GM23338 (cell line): ENCODE results near the gene GIGYF2. TPM values are rescaled to one million over a fixed set of nuclear protein-coding genes. Genes with fewer than 3 reads are reported as not detected.

Experiments used
- ATAC-seq: fragments of 200-7000 bp; cut with Tn5 transposase; 3 replicates; pipeline ENCODE4 v1.9.1; 2020
- DNase-seq: peaks from one replicate; pipeline ENCODE4 v3.0.0-alpha.2; 2015; ENCODE audit warnings: low spot score
- H2AFZ ChIP-seq: fragments of 200-600 bp; sonication (generic); 2 replicates; pipeline ENCODE4 v1.8.0; 2016; ENCODE audit warnings: antibody characterized with exemption, mild to moderate bottlenecking, moderate library complexity
- H3F3A ChIP-seq: fragments of 200-600 bp; sonication (generic); replicated peaks from 2 replicates; pipeline ENCODE4 v1.8.0; 2017; ENCODE audit warnings: antibody characterized with exemption, mixed run types, low read depth
- H3K27ac ChIP-seq: fragments of 200-600 bp; sonication (generic); 2 replicates; pipeline ENCODE4 v1.6.1; 2016; ENCODE audit warnings: low read depth
- H3K27me3 ChIP-seq: fragments of 200-600 bp; sonication (generic); 2 replicates; pipeline ENCODE4 v1.8.0; 2016; ENCODE audit warnings: mild to moderate bottlenecking, mixed run types, moderate library complexity; ENCODE audit not compliant: insufficient read depth
- H3K36me3 ChIP-seq: fragments of 200-600 bp; sonication (generic); 2 replicates; pipeline ENCODE4 v1.8.0; 2016; ENCODE audit warnings: mild to moderate bottlenecking; ENCODE audit not compliant: insufficient read depth
- H3K4me1 ChIP-seq: fragments of 200-600 bp; sonication (generic); 2 replicates; pipeline ENCODE4 v1.8.0; 2016; ENCODE audit warnings: mild to moderate bottlenecking, moderate library complexity; ENCODE audit not compliant: insufficient read depth
- H3K4me2 ChIP-seq: fragments of 200-600 bp; sonication (generic); 2 replicates; pipeline ENCODE4 v1.7.1; 2017; ENCODE audit warnings: mixed run types
- H3K4me3 ChIP-seq: fragments of 200-600 bp; sonication (generic); 2 replicates; pipeline ENCODE4 v1.6.1; 2016; ENCODE audit warnings: mixed run types
- H3K79me2 ChIP-seq: fragments of 200-600 bp; sonication (generic); replicated peaks from 2 replicates; pipeline ENCODE4 v1.8.0; 2017; ENCODE audit warnings: mild to moderate bottlenecking; ENCODE audit not compliant: insufficient read depth
- H3K9me2 ChIP-seq: fragments of 200-600 bp; sonication (generic); 2 replicates; pipeline ENCODE4 v1.8.0; 2017; ENCODE audit not compliant: insufficient read depth
- H4K20me1 ChIP-seq: fragments of 200-600 bp; sonication (generic); replicated peaks from 2 replicates; pipeline ENCODE4 v1.8.0; 2017; ENCODE audit warnings: mild to moderate bottlenecking; ENCODE audit not compliant: insufficient read depth
- H3K27ac Mint-ChIP-seq: 2 replicates; pipeline ENCODE4 v1.8.0; 2020; ENCODE audit warnings: inconsistent platforms, mild to moderate bottlenecking, moderate library complexity, mixed read lengths
- H3K27me3 Mint-ChIP-seq: 3 replicates; pipeline ENCODE4 v1.8.0; 2022; ENCODE audit warnings: low read depth, mild to moderate bottlenecking, moderate library complexity, mixed read lengths, inconsistent platforms; ENCODE audit not compliant: insufficient read depth, poor library complexity
- H3K36me3 Mint-ChIP-seq: 3 replicates; pipeline ENCODE4 v1.8.0; 2021; ENCODE audit warnings: low read depth, mild to moderate bottlenecking, inconsistent platforms, moderate library complexity, mixed read lengths
- H3K4me1 Mint-ChIP-seq: 3 replicates; pipeline ENCODE4 v1.8.0; 2020; ENCODE audit warnings: mild to moderate bottlenecking, inconsistent platforms, mixed read lengths
- H3K4me3 Mint-ChIP-seq: 3 replicates; pipeline ENCODE4 v1.8.0; 2021; ENCODE audit warnings: moderate library complexity, mild to moderate bottlenecking, inconsistent platforms, mixed read lengths
- H3K9me3 Mint-ChIP-seq: 3 replicates; pipeline ENCODE4 v1.8.0; 2020; ENCODE audit warnings: moderate library complexity, mild to moderate bottlenecking, inconsistent platforms, mixed read lengths
- CREB1 ChIP-seq: fragments of 250-450 bp; sonication (Bioruptor Pico); IDR thresholded peaks from 2 replicates; pipeline ENCODE4 v1.5.0; 2020; ENCODE audit warnings: low read depth, mild to moderate bottlenecking, moderate library complexity
- EZH2 ChIP-seq: fragments of 200-600 bp; sonication (generic); IDR thresholded peaks from one replicate; pipeline ENCODE4 v1.8.0; 2017; ENCODE audit warnings: antibody characterized with exemption, mild to moderate bottlenecking, low read depth; ENCODE audit not compliant: unreplicated experiment
- EZH2phosphoT487 ChIP-seq: fragments of 200-600 bp; sonication (generic); IDR thresholded peaks from one replicate; pipeline ENCODE4 v1.8.1; 2018; ENCODE audit warnings: antibody characterized with exemption; ENCODE audit not compliant: unreplicated experiment
- JUNB ChIP-seq: IDR thresholded peaks from one replicate; pipeline ENCODE4 v1.6.1; 2016; ENCODE audit warnings: antibody characterized with exemption; ENCODE audit not compliant: unreplicated experiment
- NANOG ChIP-seq: IDR thresholded peaks from 2 replicates; pipeline ENCODE4 v1.6.1; 2016; ENCODE audit warnings: antibody characterized with exemption, borderline replicate concordance
- POLR2AphosphoS5 ChIP-seq: IDR thresholded peaks from 2 replicates; pipeline ENCODE4 v1.6.1; 2016; ENCODE audit warnings: antibody characterized with exemption, low read depth
- STAT1 ChIP-seq: IDR thresholded peaks from one replicate; pipeline ENCODE4 v1.6.1; 2016; ENCODE audit warnings: antibody characterized with exemption; ENCODE audit not compliant: unreplicated experiment
- ZNF114 ChIP-seq: fragments of 250-450 bp; sonication (Bioruptor Pico); IDR thresholded peaks from 2 replicates; pipeline ENCODE4 v1.5.0; 2020; ENCODE audit warnings: mild to moderate bottlenecking, moderate library complexity
- ZNF331 ChIP-seq: fragments of 250-450 bp; sonication (Bioruptor Pico); IDR thresholded peaks from 2 replicates; pipeline ENCODE4 v1.5.0; 2020; ENCODE audit warnings: low read depth, mild to moderate bottlenecking, moderate library complexity
- polyA plus RNA-seq: library from polyadenylated mRNA; unstranded; fragments of >200 nt; fragmentation: Nextera tagmentation; extraction: Ambion mirVana; gene quantifications from 2 replicates; pipeline ENCODE4 v1.2.1, GENCODE V29; 2016
- total RNA-seq: library from RNA; depleted of rRNA; stranded (reverse); fragments of >200 nt; shearing (Covaris generic); gene quantifications from 2 replicates; pipeline ENCODE4 v1.2.3, GENCODE V29; 2014
- TF ChIP-seq, protein P1 (sequence below): IDR thresholded peaks from one replicate; pipeline ENCODE4 v1.6.1; 2018; ENCODE audit warnings: antibody characterized with exemption; ENCODE audit not compliant: unreplicated experiment
- TF ChIP-seq, protein P2 (sequence below), 2 experiments: fragments of 200-600 bp in 1 of 2; sonication (generic) in 1 of 2; conservative IDR thresholded peaks; 2 replicates each; pipeline versions ENCODE4 v1.5.1 to v1.6.1; 2016 to 2017; ENCODE audit warnings: antibody characterized with exemption in 2 of 2, low read depth in 2 of 2, mild to moderate bottlenecking in 2 of 2, moderate library complexity in 1 of 2
- TF ChIP-seq, protein P3 (sequence below): fragments of 250-450 bp; sonication (Bioruptor Pico); IDR thresholded peaks from 2 replicates; pipeline ENCODE4 v1.5.0; 2020; ENCODE audit warnings: mild to moderate bottlenecking, moderate library complexity
- TF ChIP-seq, protein P4 (sequence below): IDR thresholded peaks from 2 replicates; pipeline ENCODE4 v1.6.1; 2016; ENCODE audit warnings: antibody characterized with exemption

GIGYF2 gene
- total and polyA plus RNA-seq, 2 experiments from 2014 or later = 48.9 to 104 TPM

DNA sequence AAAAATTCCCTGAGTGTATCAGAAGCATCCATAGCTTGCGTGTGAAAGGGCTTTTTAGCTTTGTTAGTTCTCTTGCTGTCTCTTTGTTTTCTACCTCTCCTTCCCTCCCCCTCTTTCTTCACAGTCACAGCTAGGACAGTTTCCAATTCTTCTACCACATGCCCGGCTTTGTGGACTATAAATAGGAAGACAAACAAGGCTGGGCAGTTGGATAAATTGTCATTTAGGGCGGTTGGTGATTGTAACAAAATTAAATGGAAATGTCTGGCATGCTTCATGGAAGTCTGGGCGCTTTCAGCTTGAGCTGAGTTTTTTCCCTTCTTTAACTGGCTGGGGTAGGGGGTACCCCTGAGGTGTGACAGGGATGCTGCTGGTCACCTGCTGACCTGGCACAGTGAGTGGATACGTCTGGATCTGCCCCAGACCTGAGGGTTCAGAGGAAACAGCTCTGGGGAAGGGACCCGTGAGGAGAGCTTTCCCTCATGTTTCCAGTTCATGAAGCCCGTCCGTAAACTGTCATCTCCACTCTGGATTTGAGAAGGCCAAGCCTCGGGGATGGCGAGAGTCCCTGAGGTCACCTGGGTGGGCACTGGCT, 29.0 kb upstream of the GIGYF2 start:
- Mint-ChIP-seq H3K4me3 (no peak overlapping the region), H3K36me3 (no peaks in the 10 kb centered on the region), H3K27ac (no peak overlapping the region), H3K9me3 (no peaks in the 10 kb centered on the region), H3K4me1 (peaks cover 2% of the 10 kb centered on the region; the same call in 1 of the 3 replicates), H3K27me3 (peaks cover 4% of the 10 kb centered on the region)
- H3K4me1 ChIP-seq = no peaks in the 10 kb centered on the region
- no peaks in the 10 kb centered on the region for H3K36me3 ChIP-seq
- DNase-seq = no peak
- no peak for ATAC-seq
- H3K9me2 ChIP-seq = no peaks in the 10 kb centered on the region
- no peak overlapping the region for H3K4me2 ChIP-seq
- H3K27me3 ChIP-seq = no peaks in the 10 kb centered on the region
- no peak overlapping the region for H3K27ac ChIP-seq
- H2AFZ ChIP-seq = no peak overlapping the region
- H3K4me3 ChIP-seq = no peak overlapping the region
- H3F3A ChIP-seq = no peaks in the 10 kb centered on the region
- no peaks in the 10 kb centered on the region for H3K79me2 ChIP-seq
- TF ChIP-seq, protein P1, sequence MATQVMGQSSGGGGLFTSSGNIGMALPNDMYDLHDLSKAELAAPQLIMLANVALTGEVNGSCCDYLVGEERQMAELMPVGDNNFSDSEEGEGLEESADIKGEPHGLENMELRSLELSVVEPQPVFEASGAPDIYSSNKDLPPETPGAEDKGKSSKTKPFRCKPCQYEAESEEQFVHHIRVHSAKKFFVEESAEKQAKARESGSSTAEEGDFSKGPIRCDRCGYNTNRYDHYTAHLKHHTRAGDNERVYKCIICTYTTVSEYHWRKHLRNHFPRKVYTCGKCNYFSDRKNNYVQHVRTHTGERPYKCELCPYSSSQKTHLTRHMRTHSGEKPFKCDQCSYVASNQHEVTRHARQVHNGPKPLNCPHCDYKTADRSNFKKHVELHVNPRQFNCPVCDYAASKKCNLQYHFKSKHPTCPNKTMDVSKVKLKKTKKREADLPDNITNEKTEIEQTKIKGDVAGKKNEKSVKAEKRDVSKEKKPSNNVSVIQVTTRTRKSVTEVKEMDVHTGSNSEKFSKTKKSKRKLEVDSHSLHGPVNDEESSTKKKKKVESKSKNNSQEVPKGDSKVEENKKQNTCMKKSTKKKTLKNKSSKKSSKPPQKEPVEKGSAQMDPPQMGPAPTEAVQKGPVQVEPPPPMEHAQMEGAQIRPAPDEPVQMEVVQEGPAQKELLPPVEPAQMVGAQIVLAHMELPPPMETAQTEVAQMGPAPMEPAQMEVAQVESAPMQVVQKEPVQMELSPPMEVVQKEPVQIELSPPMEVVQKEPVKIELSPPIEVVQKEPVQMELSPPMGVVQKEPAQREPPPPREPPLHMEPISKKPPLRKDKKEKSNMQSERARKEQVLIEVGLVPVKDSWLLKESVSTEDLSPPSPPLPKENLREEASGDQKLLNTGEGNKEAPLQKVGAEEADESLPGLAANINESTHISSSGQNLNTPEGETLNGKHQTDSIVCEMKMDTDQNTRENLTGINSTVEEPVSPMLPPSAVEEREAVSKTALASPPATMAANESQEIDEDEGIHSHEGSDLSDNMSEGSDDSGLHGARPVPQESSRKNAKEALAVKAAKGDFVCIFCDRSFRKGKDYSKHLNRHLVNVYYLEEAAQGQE = no peak
- TF ChIP-seq, protein P2, sequence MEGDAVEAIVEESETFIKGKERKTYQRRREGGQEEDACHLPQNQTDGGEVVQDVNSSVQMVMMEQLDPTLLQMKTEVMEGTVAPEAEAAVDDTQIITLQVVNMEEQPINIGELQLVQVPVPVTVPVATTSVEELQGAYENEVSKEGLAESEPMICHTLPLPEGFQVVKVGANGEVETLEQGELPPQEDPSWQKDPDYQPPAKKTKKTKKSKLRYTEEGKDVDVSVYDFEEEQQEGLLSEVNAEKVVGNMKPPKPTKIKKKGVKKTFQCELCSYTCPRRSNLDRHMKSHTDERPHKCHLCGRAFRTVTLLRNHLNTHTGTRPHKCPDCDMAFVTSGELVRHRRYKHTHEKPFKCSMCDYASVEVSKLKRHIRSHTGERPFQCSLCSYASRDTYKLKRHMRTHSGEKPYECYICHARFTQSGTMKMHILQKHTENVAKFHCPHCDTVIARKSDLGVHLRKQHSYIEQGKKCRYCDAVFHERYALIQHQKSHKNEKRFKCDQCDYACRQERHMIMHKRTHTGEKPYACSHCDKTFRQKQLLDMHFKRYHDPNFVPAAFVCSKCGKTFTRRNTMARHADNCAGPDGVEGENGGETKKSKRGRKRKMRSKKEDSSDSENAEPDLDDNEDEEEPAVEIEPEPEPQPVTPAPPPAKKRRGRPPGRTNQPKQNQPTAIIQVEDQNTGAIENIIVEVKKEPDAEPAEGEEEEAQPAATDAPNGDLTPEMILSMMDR (conservative IDR thresholded peaks at IDR 0.05; ENCODE audit: low read depth in 2 of 2) = no peak
- TF ChIP-seq STAT1 (no peak), ZNF331 (CRISPR knock-in tag) (no peak), POLR2AphosphoS5 (no peak), EZH2phosphoT487 (no peak), CREB1 (CRISPR knock-in tag) (no peak), ZNF114 (CRISPR knock-in tag) (no peak), JUNB (no peak), EZH2 (no peak), NANOG (no peak)
- TF ChIP-seq, protein P3, sequence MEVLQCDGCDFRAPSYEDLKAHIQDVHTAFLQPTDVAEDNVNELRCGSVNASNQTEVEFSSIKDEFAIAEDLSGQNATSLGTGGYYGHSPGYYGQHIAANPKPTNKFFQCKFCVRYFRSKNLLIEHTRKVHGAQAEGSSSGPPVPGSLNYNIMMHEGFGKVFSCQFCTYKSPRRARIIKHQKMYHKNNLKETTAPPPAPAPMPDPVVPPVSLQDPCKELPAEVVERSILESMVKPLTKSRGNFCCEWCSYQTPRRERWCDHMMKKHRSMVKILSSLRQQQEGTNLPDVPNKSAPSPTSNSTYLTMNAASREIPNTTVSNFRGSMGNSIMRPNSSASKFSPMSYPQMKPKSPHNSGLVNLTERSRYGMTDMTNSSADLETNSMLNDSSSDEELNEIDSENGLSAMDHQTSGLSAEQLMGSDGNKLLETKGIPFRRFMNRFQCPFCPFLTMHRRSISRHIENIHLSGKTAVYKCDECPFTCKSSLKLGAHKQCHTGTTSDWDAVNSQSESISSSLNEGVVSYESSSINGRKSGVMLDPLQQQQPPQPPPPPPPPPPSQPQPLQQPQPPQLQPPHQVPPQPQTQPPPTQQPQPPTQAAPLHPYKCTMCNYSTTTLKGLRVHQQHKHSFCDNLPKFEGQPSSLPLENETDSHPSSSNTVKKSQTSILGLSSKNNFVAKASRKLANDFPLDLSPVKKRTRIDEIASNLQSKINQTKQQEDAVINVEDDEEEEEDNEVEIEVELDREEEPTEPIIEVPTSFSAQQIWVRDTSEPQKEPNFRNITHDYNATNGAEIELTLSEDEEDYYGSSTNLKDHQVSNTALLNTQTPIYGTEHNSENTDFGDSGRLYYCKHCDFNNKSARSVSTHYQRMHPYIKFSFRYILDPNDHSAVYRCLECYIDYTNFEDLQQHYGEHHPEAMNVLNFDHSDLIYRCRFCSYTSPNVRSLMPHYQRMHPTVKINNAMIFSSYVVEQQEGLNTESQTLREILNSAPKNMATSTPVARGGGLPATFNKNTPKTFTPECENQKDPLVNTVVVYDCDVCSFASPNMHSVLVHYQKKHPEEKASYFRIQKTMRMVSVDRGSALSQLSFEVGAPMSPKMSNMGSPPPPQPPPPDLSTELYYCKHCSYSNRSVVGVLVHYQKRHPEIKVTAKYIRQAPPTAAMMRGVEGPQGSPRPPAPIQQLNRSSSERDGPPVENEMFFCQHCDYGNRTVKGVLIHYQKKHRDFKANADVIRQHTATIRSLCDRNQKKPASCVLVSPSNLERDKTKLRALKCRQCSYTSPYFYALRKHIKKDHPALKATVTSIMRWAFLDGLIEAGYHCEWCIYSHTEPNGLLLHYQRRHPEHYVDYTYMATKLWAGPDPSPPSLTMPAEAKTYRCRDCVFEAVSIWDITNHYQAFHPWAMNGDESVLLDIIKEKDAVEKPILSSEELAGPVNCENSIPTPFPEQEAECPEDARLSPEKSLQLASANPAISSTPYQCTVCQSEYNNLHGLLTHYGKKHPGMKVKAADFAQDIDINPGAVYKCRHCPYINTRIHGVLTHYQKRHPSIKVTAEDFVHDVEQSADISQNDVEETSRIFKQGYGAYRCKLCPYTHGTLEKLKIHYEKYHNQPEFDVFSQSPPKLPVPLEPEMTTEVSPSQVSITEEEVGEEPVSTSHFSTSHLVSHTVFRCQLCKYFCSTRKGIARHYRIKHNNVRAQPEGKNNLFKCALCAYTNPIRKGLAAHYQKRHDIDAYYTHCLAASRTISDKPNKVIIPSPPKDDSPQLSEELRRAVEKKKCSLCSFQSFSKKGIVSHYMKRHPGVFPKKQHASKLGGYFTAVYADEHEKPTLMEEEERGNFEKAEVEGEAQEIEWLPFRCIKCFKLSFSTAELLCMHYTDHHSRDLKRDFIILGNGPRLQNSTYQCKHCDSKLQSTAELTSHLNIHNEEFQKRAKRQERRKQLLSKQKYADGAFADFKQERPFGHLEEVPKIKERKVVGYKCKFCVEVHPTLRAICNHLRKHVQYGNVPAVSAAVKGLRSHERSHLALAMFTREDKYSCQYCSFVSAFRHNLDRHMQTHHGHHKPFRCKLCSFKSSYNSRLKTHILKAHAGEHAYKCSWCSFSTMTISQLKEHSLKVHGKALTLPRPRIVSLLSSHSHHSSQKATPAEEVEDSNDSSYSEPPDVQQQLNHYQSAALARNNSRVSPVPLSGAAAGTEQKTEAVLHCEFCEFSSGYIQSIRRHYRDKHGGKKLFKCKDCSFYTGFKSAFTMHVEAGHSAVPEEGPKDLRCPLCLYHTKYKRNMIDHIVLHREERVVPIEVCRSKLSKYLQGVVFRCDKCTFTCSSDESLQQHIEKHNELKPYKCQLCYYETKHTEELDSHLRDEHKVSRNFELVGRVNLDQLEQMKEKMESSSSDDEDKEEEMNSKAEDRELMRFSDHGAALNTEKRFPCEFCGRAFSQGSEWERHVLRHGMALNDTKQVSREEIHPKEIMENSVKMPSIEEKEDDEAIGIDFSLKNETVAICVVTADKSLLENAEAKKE (CRISPR knock-in tag) = no peak
- TF ChIP-seq, protein P4, sequence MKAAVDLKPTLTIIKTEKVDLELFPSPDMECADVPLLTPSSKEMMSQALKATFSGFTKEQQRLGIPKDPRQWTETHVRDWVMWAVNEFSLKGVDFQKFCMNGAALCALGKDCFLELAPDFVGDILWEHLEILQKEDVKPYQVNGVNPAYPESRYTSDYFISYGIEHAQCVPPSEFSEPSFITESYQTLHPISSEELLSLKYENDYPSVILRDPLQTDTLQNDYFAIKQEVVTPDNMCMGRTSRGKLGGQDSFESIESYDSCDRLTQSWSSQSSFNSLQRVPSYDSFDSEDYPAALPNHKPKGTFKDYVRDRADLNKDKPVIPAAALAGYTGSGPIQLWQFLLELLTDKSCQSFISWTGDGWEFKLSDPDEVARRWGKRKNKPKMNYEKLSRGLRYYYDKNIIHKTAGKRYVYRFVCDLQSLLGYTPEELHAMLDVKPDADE = no peak
- H4K20me1 ChIP-seq = no peaks in the 10 kb centered on the region
